SK-N-MC (cell line): ENCODE data around the gene ZMIZ1.

Experiments
- DNase-seq: peaks from one replicate; pipeline ENCODE4 v3.0.0-alpha.2; 2011; ENCODE audit warnings: low read depth, low spot score
- H3K27ac ChIP-seq: fragments of 200-600 bp; sonication (generic); 2 replicates; pipeline ENCODE4 v1.5.1; 2016; ENCODE audit warnings: mixed run types
- H3K36me3 ChIP-seq: fragments of 200-600 bp; sonication (generic); 2 replicates; pipeline ENCODE4 v1.6.1; 2017; ENCODE audit warnings: antibody characterized with exemption, low read length, mixed read lengths; ENCODE audit not compliant: insufficient read depth
- H3K4me3 ChIP-seq: fragments of 200-600 bp; sonication (generic); 2 replicates; pipeline ENCODE4 v1.5.1; 2016
- H3K9ac ChIP-seq: fragments of 200-600 bp; sonication (generic); 2 replicates; pipeline ENCODE4 v1.8.0; 2017; ENCODE audit warnings: mixed run types, mixed read lengths; ENCODE audit not compliant: insufficient read length
- H3K9me3 ChIP-seq: fragments of 200-600 bp; sonication (generic); 2 replicates; pipeline ENCODE4 v1.6.1; 2017; ENCODE audit warnings: low read depth, mild to moderate bottlenecking, antibody characterized with exemption, low read length, moderate library complexity, mixed read lengths
- EZH2 ChIP-seq: fragments of 200-600 bp; sonication (generic); IDR thresholded peaks from one replicate; pipeline ENCODE4 v1.6.1; 2017; ENCODE audit warnings: antibody characterized with exemption
- FOXP2 ChIP-seq: optimal IDR thresholded peaks from 2 replicates; pipeline ENCODE3; 2011; ENCODE audit warnings: mild to moderate bottlenecking, moderate library complexity; ENCODE audit not compliant: insufficient read depth; ENCODE audit errors: extremely low read length, control extremely low read depth
- POLR2AphosphoS5 ChIP-seq: IDR thresholded peaks from 2 replicates; pipeline ENCODE4 v1.6.1; 2012; ENCODE audit warnings: mild to moderate bottlenecking, low read depth, low read length, borderline replicate concordance

Gene ZMIZ1

DNA sequence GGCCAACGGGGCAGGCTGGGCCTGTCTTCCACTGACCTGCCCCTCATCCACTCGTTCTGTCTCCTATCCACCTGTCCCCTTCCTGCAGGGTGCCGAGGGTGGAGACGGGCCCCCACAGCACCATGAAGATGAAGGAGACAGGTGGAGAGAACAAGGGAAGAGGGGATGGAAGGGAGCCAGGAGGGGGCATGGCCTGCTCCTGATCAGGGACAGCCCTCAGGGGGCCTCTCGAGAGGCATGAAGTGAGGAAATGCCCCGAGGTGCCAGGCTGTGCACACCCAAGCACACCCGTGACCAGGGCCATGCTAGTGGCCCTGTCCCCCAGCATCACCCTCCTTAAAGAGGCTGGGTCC lies 111.2 kb downstream of the ZMIZ1 start:
- no peak for TF ChIP-seq FOXP2
- no peak for TF ChIP-seq EZH2
- no peak for TF ChIP-seq POLR2AphosphoS5
- no peaks in the 10 kb centered on the region for H3K9me3 ChIP-seq
- H3K4me3 ChIP-seq = no peak overlapping the region
- no peak for DNase-seq
- no peak overlapping the region for H3K9ac ChIP-seq
- no peak overlapping the region for H3K27ac ChIP-seq
- no peaks in the 10 kb centered on the region for H3K36me3 ChIP-seq

DNA sequence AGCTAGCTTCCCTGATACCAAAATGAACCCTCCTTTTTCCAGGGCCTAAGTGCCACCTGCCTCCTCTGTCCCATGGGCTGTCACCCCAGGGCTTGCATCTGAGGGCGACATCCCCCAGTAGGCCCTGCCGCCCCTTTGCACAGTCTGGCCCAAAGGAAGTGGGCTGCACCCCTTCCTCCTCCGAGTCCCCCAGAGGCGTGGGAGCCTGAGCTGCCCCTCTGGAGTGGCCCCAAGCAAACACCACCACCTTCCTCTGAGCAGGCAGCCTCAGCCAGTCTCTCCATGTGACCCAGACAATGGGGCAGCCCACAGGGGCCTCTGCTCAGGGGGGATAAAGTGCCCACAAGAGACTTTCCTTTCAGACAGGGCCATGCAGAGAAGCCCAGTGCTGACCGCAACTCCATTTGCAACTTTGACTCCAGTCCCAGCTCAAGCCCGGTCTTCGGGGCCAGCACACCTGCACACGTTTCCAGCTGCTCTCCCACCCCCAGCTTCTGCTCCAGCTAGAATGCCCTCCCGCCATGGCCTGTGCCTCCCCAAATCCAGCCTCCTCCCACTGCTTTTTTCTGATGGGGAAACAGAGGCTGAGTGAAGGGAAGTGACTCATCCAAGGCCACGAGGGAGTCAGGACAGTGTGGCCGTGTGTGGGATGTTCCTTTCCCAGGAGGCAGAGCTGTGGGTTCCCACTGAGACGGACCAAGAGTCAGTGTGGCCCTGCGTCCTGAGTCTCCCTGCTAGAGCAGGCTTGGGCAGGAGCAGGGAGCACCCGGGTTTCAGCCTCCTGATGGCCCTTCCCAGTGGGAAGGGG lies 111.9 kb downstream of the ZMIZ1 start:
- H3K27ac ChIP-seq = no peak overlapping the region
- H3K9ac ChIP-seq = no peak overlapping the region
- no peak overlapping the region for H3K4me3 ChIP-seq
- H3K9me3 ChIP-seq = no peaks in the 10 kb centered on the region
- no peak for DNase-seq
- no peak for TF ChIP-seq EZH2
- TF ChIP-seq POLR2AphosphoS5 = no peak
- TF ChIP-seq FOXP2 = no peak
- H3K36me3 ChIP-seq = no peaks in the 10 kb centered on the region

DNA sequence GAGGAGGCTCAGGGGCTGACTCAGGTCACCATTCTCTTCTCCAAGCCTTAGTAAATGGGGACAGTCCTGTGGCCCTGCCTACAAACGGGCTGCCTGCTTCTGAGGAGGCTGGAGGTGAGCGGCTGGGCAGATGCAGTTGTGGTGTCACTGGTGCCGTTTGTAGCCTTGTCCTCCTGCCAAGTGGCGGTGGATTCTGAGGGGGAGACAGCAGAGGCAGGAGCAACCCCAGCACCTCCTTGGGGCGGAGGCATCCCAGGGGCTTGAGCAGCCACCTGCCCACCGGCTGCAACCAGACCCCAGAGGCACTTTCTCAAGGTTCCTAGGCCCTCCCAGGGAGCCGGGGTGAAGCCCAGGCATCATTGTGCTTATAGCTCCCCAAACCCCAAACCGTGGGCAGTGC lies 112.5 kb downstream of the ZMIZ1 start:
- no peak overlapping the region for H3K27ac ChIP-seq
- H3K9me3 ChIP-seq = no peaks in the 10 kb centered on the region
- H3K36me3 ChIP-seq = no peaks in the 10 kb centered on the region
- H3K9ac ChIP-seq = no peak overlapping the region
- no peak for TF ChIP-seq FOXP2
- TF ChIP-seq EZH2 = no peak
- H3K4me3 ChIP-seq = no peak overlapping the region
- DNase-seq = no peak

DNA sequence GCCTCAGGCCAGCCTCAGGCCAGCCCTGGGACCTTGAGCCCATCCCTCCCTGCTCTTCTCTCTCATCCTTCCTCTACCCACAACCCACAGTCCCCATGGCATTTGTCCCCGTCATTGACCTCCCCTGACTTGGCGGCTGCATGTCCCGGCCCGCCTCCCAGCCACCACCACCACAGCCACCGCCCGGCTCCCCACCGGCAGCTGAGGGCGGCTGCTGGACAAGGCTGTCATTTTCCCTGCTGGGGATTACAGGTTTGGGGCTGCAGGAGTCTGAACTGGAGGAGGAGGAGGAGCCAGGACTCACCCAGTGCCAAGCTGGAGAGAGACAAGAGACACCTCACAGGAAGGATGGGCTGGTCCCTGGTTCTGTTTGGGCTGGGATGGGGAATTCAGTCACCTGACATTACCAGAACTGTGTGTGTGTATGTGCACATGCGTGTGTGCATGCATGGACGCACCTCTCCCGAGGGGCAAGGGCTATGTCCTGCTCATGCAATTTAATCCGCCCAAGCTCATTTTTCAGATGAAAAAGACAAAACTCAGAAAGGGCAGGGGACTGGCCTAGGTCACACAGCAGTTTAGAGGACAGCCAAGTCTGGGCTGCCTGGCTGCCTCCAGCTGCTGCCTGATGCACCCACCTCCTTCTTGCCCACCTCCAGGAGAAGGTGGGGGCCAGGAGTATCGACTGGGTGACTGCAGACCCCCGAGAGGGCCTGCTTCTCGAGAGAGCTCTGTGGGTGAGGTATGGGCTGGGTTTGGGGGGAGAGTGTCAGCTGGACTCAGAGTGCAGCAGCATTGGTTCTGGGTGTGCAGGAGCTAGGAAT lies 113.1 kb downstream of the ZMIZ1 start:
- no peaks in the 10 kb centered on the region for H3K9me3 ChIP-seq
- TF ChIP-seq EZH2 (no peak), POLR2AphosphoS5 (no peak), FOXP2 (no peak)
- no peak overlapping the region for H3K9ac ChIP-seq
- DNase-seq = no peak
- H3K36me3 ChIP-seq = no peaks in the 10 kb centered on the region
- H3K27ac ChIP-seq = no peak overlapping the region
- no peak overlapping the region for H3K4me3 ChIP-seq

DNA sequence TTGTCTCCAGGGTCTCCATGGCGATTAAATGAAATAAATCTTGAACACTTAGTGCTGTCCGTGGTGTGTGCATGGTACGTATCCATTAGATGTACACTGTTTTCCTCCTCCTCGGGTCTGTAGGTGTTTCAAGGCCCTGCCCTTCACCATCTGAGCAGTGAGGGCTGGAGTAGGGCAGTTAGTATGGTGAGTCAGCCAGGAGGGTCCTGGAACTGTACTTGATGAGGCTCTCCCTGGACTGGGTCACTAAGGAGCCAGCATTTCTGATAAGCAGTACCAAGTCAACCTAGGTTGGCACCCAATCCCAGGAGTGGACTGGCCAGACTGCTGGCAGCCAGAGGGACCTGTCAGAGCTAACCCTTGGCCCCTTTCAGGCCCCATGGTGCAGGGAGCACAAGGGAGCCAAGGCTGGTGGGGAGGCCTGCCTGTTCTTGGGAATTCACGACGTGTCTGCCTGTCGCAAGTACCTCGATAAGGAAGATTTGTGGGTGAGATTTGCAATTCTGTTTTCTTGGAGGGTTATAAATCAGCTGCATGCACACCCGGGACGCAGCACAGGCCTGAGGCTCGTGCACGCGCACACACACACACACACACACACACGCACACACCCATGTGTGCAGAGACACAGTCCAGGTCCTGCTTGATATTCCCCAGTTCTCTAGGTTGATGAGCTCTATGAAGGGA lies 114.2 kb downstream of the ZMIZ1 start:
- TF ChIP-seq FOXP2 (no peak), EZH2 (no peak), POLR2AphosphoS5 (no peak)
- no peak for DNase-seq
- Histone ChIP-seq H3K9me3 (no peaks in the 10 kb centered on the region), H3K27ac (no peak overlapping the region), H3K9ac (no peak overlapping the region), H3K36me3 (no peaks in the 10 kb centered on the region), H3K4me3 (no peak overlapping the region)

DNA sequence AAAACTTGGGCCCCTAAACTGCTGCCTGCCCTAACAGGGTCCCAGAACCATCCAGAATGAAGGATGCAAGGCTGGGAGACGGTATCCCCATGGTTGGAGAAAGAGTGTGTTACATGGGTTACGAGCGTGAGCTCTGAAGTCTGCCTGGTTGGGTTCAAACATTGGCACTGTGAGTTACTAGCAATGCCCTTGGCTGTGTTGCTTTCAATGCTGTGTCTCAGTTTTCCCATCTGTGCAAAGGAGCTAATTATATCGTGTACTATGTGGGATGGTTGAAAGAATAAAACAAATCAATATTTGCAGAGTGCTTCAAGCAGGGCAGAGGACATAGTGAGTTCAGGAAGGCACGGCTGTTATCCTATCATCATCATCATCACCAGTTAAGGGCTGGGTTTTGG lies 114.7 kb downstream of the ZMIZ1 start:
- Histone ChIP-seq H3K9ac (no peak overlapping the region), H3K27ac (no peak overlapping the region), H3K36me3 (no peaks in the 10 kb centered on the region), H3K4me3 (no peak overlapping the region), H3K9me3 (no peaks in the 10 kb centered on the region)
- DNase-seq = no peak
- TF ChIP-seq FOXP2 (no peak), EZH2 (no peak), POLR2AphosphoS5 (no peak)

DNA sequence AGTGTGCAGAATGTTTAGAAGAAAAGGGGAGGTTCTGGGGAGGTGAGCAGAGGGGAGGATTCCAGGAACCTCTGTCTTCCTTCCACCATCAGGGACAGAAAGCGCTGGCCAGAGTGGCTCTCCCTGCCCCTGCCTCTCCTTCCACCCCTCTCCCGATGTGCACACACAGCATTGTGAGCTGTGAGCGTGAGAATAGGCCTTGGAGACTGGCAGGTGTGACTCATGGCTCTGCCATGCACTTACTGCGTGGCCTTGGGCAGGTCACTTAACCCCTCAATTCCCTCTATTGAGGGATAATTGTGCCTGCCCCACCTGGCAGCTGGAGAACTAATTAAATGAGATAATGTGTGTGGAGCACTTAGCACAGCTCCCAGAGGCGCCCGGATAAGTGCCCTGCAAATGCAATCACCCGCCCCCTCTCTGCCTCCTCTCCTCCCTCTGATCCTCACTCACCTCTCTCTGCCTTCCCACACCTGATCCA lies 115.4 kb downstream of the ZMIZ1 start:
- Histone ChIP-seq H3K9ac (no peak overlapping the region), H3K4me3 (no peak overlapping the region), H3K27ac (no peak overlapping the region), H3K9me3 (no peaks in the 10 kb centered on the region), H3K36me3 (no peaks in the 10 kb centered on the region)
- TF ChIP-seq FOXP2 = no peak
- no peak for TF ChIP-seq EZH2
- no peak for TF ChIP-seq POLR2AphosphoS5
- DNase-seq = no peak

DNA sequence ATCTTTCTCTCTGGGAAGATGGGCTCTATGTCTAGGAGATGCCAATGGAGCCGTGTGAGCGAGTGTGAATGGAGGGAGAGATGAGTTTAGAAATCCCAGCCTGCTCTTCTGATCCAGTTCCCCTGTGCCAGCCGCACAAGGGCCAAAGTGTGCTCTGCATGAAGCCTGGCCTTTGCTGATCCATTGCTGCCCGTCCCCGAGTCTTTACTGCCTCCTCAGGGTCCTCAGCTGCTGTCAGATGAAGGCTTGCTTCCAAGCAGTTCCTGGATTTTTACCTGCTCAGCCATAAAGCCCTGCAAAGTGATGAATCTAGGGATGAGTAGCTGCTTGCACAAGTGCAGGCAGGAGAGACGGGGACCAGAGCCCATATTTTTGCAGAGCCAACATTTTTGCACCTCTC lies 115.9 kb downstream of the ZMIZ1 start:
- Histone ChIP-seq H3K4me3 (no peak overlapping the region), H3K27ac (no peak overlapping the region), H3K9ac (no peak overlapping the region), H3K36me3 (no peaks in the 10 kb centered on the region), H3K9me3 (no peaks in the 10 kb centered on the region)
- TF ChIP-seq EZH2 = no peak
- no peak for DNase-seq
